Camera-type eye (tissue), 1 donor: Measurements from ENCODE around the gene OPN1MW3. TPM values are rescaled to one million over a fixed set of nuclear protein-coding genes. Genes with fewer than 3 reads are reported as not detected.

ENCODE experiments used
- total RNA-seq: library from RNA; depleted of rRNA; stranded (reverse); fragments of >200 nt; gene quantifications from one replicate; pipeline ENCODE4 v1.2.3, GENCODE V29; 2014

Gene OPN1MW3
- not detected for total RNA-seq

GRCh38 chrX:154257282-154257681 lies at the start of gene OPN1MW3:
Gene OPN1MW3, plus strand, starts transcription at chrX:154257582. Its CDS starts 38 bp downstream, at chrX:154257620.

GRCh38 chrX:154219456-154219855 lies 37.9 kb upstream of the OPN1MW3 start, which contains the start of gene OPN1MW2:
Gene OPN1MW2, plus strand, starts transcription at chrX:154219756. Its CDS starts 60 bp downstream, at chrX:154219816.

GRCh38 chrX:154294791-154295574 lies 37.6 kb downstream of the OPN1MW3 start, which contains the start of gene TEX28:
Gene TEX28, minus strand, starts transcription at chrX:154295124. Its CDS starts 3,007 bp downstream, at chrX:154292117.

DNA sequence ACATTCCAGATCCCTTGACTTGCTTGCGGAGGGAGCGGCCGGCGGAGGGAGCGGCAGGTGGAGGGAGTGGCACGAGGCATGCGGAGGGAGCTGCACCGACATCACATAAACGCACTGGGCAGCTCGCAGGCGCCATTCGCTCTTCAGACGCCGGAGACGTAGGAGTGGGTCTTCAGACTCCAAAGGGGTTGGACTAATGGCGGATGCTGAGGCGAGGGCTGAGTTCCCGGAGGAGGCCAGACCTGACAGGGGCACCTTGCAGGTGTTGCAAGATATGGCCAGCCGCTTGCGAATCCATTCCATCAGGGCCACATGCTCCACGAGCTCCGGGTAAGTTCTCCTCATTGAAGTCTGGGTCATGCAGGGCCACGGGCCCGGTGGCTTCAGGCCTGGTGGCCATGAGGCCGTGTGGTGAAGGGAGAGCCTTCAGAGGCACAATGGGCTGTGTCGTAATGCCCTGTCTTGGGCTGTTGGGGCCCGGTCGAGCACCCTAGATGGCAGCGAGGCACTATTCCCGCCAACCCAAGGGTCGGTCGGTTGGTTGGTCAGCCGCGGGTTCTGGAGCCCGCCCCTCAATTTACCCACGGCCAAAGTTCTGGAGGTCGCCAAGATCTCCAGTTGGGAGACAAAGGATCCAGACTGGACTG lies 38.4 kb downstream of the OPN1MW3 start, which contains the start of gene TKTL1:
TSS of gene TKTL1 (plus strand) at position 132 of the 647 bp plus-strand sequence. CDS start at position 197, 65 bp downstream.

Other genes starting within 250 kb of the OPN1MW3 start
- gene IRAK1, start 237.7 kb upstream of the OPN1MW3 start, total RNA-seq = 22.9 TPM
- gene MECP2, start 159.9 kb upstream of the OPN1MW3 start, total RNA-seq = 72.2 TPM
- 1.5 TPM for gene OPN1LW, start 113.3 kb upstream of the OPN1MW3 start, total RNA-seq
- gene OPN1MW, start 75.0 kb upstream of the OPN1MW3 start, total RNA-seq = 19.4 TPM
- gene OPN1MW2, start 37.8 kb upstream of the OPN1MW3 start, total RNA-seq = not detected
- not detected for gene TEX28, start 37.5 kb downstream of the OPN1MW3 start, total RNA-seq
- gene TKTL1, start 38.2 kb downstream of the OPN1MW3 start, total RNA-seq = 2.3 TPM
- gene FLNA, start 117.1 kb downstream of the OPN1MW3 start, total RNA-seq = 469 TPM
- gene EMD, start 121.7 kb downstream of the OPN1MW3 start, total RNA-seq = 23.0 TPM
- 5,669 TPM for gene RPL10, start 140.8 kb downstream of the OPN1MW3 start, total RNA-seq
- 17.3 TPM for gene DNASE1L1, start 151.7 kb downstream of the OPN1MW3 start, total RNA-seq
- gene TAFAZZIN, start 154.0 kb downstream of the OPN1MW3 start, total RNA-seq = 26.3 TPM
- 94.4 TPM for gene ATP6AP1, start 171.1 kb downstream of the OPN1MW3 start, total RNA-seq
- gene GDI1, start 179.6 kb downstream of the OPN1MW3 start, total RNA-seq = 190 TPM
- 37.8 TPM for gene FAM50A, start 186.6 kb downstream of the OPN1MW3 start, total RNA-seq
- 31.2 TPM for gene PLXNA3, start 200.7 kb downstream of the OPN1MW3 start, total RNA-seq
- gene LAGE3, start 221.7 kb downstream of the OPN1MW3 start, total RNA-seq = 20.0 TPM
- gene UBL4A, start 229.0 kb downstream of the OPN1MW3 start, total RNA-seq = 30.8 TPM
- gene SLC10A3, start 233.0 kb downstream of the OPN1MW3 start, total RNA-seq = 14.2 TPM